Left colon (tissue), 2 donors: ENCODE data around the gene MEIS2. TPM values are rescaled to one million over a fixed set of nuclear protein-coding genes. Genes with fewer than 3 reads are reported as not detected.

ENCODE experiments used
- ATAC-seq: fragments of 200-7000 bp; cut with Tn5 transposase; one replicate; pipeline ENCODE4 v1.9.1; 2020; ENCODE audit warnings: mild to moderate bottlenecking, moderate library complexity
- DNase-seq, 2 donors: peaks; one replicate each; pipeline ENCODE4 v3.0.0-alpha.2; 2020
- intact Hi-C, 2 donors: fragments of 100-400 bp; cut with DNase I in 1 of 2; cut with micrococcal nuclease in 1 of 2; formaldehyde crosslinking; loops; one replicate each; pipeline versions ENCODE4 v1.11.2 to v1.14.0; 2022; cut with DNase I, micrococcal nuclease
- total RNA-seq, 2 donors: library from RNA; stranded (reverse); fragmentation: NEBNext Ultra II Directional; extraction: Animal tissue kit (Norgen Biotek cat#: 25700); gene quantifications; one replicate each; pipeline ENCODE4 v1.2.1, GENCODE V29; 2021
- donor health status: DM: no; HTN: no; CAD: no.
- donor health status: DM: yes; HTN: yes; CAD: no.

MEIS2 gene
- total RNA-seq, 2 donors from 2014 or later: 3.1 to 11.3 TPM

GRCh38 chr15:36960179-36960946 is 140.0 kb downstream of the MEIS2 start:
- intact Hi-C loops: no loop called here
- no peak for ATAC-seq
- no peak for DNase-seq

DNA sequence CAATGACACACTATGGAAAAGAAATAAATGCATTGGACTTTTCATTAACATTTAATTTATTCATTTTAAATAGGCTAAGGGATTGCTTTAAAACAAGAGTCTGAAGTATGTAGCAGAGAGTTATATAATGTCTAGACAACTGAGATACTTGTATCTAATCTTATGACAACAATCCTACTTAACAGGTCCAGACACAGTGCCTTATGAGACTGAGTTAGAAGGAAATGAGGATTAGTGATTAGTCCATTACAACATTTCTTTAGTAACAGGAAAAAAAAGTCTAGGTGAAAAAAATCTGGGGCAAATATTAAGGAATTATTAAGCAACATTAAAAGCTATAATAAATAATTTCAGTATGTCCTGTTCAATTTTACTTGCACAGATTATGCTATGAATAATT is 140.6 kb downstream of the MEIS2 start:
- ATAC-seq (no peak), DNase-seq (no peak)
- intact Hi-C loops: no loop called here

- no peak for DNase-seq
- ATAC-seq: no peak
- intact Hi-C loops: no loop called here
Observed at GRCh38 chr15:36958606-36959005, 141.7 kb downstream of the MEIS2 start.

GRCh38 chr15:36954486-36954885 is 145.9 kb downstream of the MEIS2 start:
- intact Hi-C loops: no loop called here
- DNase-seq (no peak), ATAC-seq (no peak)

GRCh38 chr15:36953346-36953745 is 147.0 kb downstream of the MEIS2 start:
- intact Hi-C loops: no loop called here
- ATAC-seq: no peak
- DNase-seq: no peak

DNA sequence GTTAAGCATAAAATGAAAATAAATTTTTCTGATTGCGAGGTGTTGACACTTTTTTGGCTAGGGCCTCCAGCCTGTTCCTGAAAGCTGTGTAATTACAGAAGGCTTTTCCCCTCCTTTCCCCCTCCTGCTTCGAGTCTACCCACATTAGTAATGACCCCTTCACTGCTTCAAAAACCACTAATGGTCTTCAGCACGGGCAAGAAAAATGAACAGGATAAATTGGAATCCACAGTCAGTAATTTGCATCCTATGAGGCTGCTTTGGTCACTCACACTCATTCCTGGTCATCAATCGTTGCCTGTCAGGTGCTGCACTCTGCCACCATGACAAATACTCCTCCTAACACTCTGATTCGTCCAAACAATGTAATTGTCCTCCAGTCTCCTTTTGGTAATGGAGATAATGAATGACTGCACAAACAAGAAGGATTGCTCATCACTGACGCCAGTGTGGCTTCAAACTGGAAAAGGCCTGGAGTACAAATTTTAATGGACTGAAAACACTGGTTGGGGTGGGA is 148.6 kb downstream of the MEIS2 start:
- DNase-seq: no peak
- intact Hi-C loops: no loop called here
- no peak for ATAC-seq

DNA sequence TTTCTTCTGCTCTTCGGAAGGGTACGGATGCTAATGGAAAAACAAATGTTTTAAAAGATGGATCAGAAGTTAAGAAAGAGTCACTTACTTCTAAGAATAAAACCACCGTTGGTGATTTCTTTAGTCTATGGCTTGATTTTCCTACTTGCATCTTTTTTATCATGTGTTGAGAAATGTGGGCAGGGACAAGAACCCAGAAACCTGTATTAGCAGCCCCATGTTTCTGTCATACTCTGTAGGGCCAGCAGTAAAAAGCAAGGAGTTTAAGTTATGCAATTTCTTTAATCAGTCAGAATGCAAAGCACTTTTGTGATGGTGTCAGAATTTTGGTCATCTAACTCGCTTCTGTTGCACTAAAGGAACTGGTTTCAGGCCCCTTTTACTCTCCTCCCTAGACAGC is 150.0 kb downstream of the MEIS2 start:
- intact Hi-C loops: no loop called here
- no peak for ATAC-seq

DNA sequence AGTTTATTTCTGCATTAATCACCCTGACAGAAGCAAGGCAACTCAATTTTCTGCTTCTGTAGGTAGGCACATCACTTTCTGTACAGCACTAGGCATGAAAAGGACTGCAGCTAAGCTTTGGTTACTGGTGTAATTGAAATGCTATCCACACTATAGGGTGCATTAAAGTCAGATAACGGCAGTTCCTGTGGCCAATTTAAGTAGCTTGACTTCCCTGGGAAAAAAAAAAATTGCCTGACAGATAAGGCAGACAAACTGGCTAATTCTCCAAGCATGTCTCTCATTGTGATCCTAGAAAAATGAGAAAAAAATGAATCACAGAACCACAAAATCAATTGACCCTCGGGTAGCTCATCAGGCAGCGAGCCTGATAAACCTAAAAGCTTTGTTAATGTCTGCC is 151.4 kb downstream of the MEIS2 start:
- intact Hi-C loops: no loop called here
- DNase-seq: no peak

More for the DNA sequence above, 150.0 kb downstream of the MEIS2 start:
- no peak for DNase-seq

GRCh38 chr15:36947035-36947719 is 153.2 kb downstream of the MEIS2 start:
- no peak for ATAC-seq
- no peak for DNase-seq
- intact Hi-C loops: no loop called here

More for the DNA sequence above, 151.4 kb downstream of the MEIS2 start:
- no peak for ATAC-seq

GRCh38 chr15:36944442-36944841 is 155.9 kb downstream of the MEIS2 start:
- intact Hi-C loops: no loop called here
- ATAC-seq (no peak), DNase-seq (no peak)

DNA sequence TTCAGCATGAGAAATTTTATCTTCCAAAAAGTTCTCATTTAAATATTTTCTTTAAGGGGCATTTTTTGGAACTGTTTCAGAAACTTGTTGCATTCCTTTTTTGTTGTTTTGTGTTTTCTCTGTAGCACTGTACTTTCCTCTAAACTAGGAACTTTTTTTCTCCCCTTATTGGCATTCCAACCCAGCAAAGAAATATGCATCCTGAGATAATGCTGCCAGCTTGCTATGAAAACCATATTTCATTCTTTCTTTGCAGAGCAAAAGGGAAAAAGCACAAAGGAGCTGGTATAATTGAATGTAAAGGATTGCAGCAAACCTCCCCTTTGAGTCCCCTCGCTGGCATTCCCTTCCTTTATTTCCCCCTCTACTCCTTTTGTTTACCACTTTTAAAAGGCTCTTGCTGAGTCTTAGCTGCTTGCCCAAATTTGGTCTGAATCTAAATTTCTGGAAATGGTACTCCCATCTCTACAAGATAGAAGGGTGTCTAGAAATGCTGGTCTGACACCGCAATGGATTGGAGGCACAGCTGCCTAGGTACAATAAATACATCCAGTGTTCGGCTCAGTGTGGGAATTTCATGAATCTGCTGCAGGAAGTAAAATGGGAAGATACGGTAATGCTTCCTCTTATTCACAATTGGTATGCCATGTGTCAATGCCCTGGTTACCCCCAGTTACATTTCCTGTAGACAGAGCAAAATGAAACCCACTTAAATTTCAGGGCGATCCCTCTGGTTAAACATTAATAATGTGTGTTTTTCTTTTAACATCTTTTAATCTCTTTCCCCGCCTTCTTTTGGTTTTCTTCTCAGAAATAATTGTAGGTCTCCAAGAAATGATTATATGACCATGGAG is 156.6 kb downstream of the MEIS2 start:
- intact Hi-C loops: no loop called here
- DNase-seq: no peak

DNA sequence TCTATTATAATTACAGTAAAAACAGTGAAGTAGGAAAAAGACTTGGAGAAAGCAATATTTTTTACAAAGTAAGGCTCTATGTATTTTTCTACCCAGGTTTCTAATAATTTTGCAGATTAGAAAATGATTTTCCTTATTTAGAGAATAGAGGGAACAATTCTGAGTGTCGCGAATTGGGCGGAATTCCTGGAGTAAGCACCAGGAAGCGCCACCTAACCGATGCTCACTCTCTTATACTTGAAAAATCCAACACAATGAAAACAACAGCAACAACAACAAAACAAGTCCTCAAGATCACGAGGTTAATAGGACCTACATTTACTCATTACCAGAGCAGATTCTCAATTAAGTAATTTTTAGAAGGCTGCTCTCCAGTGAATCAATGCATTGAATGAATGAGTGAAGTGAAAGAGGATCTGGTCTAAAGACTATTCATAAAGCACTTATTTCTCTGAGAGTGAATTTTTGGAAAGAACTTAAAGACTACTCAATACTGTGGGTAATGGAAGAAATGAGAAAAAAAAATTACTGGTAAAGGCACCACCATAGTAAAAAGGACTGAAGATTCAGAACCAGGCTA is 158.0 kb downstream of the MEIS2 start:
- DNase-seq: no peak
- no peak for ATAC-seq
- intact Hi-C loops: no loop called here

More for the DNA sequence above, 156.6 kb downstream of the MEIS2 start:
- ATAC-seq: no peak

DNA sequence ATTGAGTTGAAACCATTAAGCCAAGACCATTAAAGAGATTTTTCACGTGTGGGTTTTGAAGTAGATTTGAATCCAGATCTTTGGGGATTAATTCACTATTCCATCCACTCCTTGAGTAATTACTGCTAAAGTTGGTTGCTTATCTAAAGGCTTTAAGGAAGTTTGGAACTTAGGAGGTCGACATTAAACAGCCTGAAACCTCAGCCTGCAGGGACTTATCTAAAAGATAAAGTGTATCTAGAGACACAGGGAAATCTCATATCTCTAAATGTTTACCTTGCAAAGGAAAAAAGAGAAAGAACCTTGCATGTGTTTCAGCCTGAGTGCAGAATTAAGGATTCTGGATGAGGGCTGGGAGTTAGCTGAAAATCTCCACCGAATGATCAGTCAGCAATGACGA is 158.6 kb downstream of the MEIS2 start:
- intact Hi-C loops: no loop called here
- no peak for DNase-seq
- no peak for ATAC-seq

DNA sequence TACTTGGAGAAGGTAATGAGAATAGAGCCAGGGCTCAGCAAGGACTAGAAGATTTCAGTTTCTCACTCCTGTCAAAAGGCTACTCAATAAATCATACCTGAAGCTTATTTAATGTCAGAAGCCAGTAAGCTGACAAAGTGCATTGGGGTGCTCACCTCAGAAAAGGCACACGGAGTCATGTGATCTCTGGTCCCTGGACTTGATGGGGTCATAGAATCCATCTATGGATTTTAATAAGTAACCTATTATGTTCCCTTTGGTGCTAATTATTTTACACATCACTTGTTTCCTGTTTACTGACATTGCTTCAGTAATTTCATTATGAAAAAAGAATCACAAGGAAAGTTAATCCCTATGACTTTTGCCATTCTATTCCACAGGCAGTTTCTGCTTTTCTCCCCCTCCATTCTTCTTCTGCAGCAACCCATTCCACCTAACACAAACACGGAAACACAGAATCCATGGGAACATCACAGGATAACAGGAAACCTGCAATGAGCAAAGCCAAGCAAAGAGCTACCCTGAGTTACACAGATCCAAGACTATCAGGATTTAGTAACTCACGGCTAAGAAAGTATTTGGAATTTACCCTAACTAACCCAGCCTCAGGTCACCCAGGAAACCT is 159.6 kb downstream of the MEIS2 start:
- intact Hi-C loops: no loop called here
- DNase-seq (no peak), ATAC-seq (no peak)

- no peak for DNase-seq
- intact Hi-C loops: no loop called here
- no peak for ATAC-seq
Observed at GRCh38 chr15:36940219-36940618, 160.1 kb downstream of the MEIS2 start.

DNA sequence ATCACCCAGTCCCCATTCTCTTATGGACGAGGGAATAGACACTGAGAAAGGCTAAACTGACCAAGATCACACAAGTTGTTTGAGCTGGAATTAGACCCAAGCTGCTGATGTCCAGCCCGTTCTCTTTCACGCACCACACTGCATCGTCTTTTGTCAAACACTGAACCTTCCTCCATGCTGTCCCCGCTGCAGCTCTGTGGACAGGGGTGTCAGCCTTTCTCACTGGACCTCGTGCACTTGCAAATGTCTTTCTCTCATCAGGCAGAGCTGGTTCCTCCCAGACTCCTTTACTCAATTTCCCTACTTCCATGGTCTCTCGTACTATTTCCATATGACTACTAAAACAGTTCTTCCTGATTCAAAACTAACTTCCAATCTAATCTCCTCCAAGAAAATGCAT is 161.6 kb downstream of the MEIS2 start:
- ATAC-seq: no peak
- intact Hi-C loops: no loop called here
- DNase-seq: no peak

DNA sequence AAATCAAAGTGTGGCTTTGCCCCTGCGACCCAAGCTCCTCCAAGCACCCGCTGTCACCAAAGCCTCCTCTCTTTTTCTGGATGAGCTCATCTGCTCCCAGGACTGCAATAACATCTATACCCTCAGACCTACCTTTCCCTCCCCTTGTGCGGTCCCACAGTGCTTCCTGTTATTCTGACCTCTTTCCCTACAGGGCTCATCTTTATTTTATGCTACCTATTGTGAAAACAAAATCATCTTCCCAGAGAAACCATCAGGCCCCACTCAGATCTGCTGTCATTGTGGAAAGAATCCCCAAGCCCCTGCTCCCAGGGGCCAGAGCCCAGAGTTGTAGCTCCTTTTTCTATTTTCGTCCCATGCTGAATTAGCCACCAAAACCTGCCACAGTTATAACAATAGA is 162.2 kb downstream of the MEIS2 start:
- ATAC-seq: no peak
- no peak for DNase-seq
- intact Hi-C loops: no loop called here

DNA sequence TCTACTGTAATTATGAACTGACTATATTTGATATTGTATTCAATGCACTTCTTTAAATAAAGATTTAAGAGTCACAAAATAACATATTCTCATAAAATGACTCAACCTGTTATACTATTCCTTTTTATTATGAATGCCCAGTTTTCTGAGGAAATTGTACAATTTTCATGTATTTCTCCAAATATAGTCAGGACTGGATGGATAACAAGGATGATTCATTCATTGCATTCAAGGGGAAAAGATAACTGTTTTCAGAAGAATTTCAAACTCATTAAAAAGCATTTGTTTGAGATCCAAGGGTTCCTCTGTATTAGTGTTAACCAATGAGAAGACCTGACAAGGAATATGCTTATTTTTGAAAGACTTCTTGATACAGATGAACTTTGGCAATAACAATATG is 163.7 kb downstream of the MEIS2 start:
- ATAC-seq: no peak
- intact Hi-C loops: no loop called here
- no peak for DNase-seq
